OCI-LY3 (cell line): Measurements from ENCODE around the gene EAF2.

Experiments
- H2AFZ ChIP-seq: fragments of 200-600, 300-600 bp; shearing (Covaris generic); 2 replicates; pipeline ENCODE4 v1.6.0; 2014; ENCODE audit warnings: antibody characterized with exemption, low read depth, low read length
- H3K27ac ChIP-seq: fragments of 200-600, 300-600 bp; sonication (generic); 2 replicates; pipeline ENCODE4 v1.5.1; 2014; ENCODE audit warnings: mild to moderate bottlenecking, low read length, moderate library complexity, mixed read lengths
- H3K27me3 ChIP-seq: fragments of 200-600, 300-600 bp; sonication (generic); 2 replicates; pipeline ENCODE4 v1.6.1; 2014; ENCODE audit warnings: low read depth, low read length, mixed read lengths
- H3K36me3 ChIP-seq: fragments of 200-600, 300-600 bp; sonication (generic); replicated peaks from 2 replicates; pipeline ENCODE3; 2014; ENCODE audit warnings: low read depth, low read length, mixed read lengths
- H3K4me1 ChIP-seq: fragments of 300-600, 200-600 bp; sonication (generic); 2 replicates; pipeline ENCODE4 v1.6.1; 2014; ENCODE audit warnings: low read length, mixed read lengths
- H3K4me2 ChIP-seq: fragments of 200-600, 300-600 bp; sonication (generic); 2 replicates; pipeline ENCODE4 v1.6.1; 2014; ENCODE audit warnings: low read length, mixed read lengths
- H3K4me3 ChIP-seq: fragments of 300-600, 200-600 bp; sonication (generic); 2 replicates; pipeline ENCODE4 v1.5.1; 2014; ENCODE audit warnings: antibody characterized with exemption, mild to moderate bottlenecking, low read length, moderate library complexity
- H3K79me2 ChIP-seq: fragments of 300-600, 200-600 bp; shearing (Covaris generic); 2 replicates; pipeline ENCODE4 v1.6.1; 2014; ENCODE audit warnings: mild to moderate bottlenecking, low read length, mixed read lengths
- H3K9ac ChIP-seq: fragments of 300-600, 200-600 bp; shearing (Covaris generic); 2 replicates; pipeline ENCODE4 v1.6.0; 2014; ENCODE audit warnings: mild to moderate bottlenecking, low read length, moderate library complexity
- H3K9me3 ChIP-seq: fragments of 200-600, 300-600 bp; shearing (Covaris generic); 2 replicates; pipeline ENCODE4 v1.6.1; 2014; ENCODE audit warnings: low read length, mixed read lengths; ENCODE audit not compliant: insufficient read depth
- H4K20me1 ChIP-seq: fragments of 200-600, 300-600 bp; sonication (generic); 2 replicates; pipeline ENCODE4 v1.6.1; 2016; ENCODE audit warnings: low read length, mixed read lengths; ENCODE audit not compliant: insufficient read depth
- CTCF ChIP-seq: fragments of 200-600, 300-600 bp; sonication (generic); IDR thresholded peaks from 2 replicates; pipeline ENCODE4 v1.5.1; 2014; ENCODE audit warnings: antibody characterized with exemption, low read length, low read depth
- EZH2phosphoT487 ChIP-seq: fragments of 200-600 bp; shearing (Covaris generic); IDR thresholded peaks from 2 replicates; pipeline ENCODE4 v1.6.1; 2018; ENCODE audit warnings: antibody characterized with exemption, mixed run types, low read depth

The EAF2 gene

GRCh38 chr3:121817753-121818152 lies 17.3 kb upstream of the EAF2 start:
- Histone ChIP-seq H3K9me3 (no peaks in the 10 kb centered on the region), H3K4me3 (no peak overlapping the region), H3K36me3 (peaks cover 37% of the 10 kb centered on the region)

GRCh38 chr3:121818578-121818977 lies 16.4 kb upstream of the EAF2 start:
- Histone ChIP-seq H4K20me1 (0 out of 2 replicates have a peak, but pooled peaks cover 4% of the 10 kb centered on the region), H3K27me3 (no peaks in the 10 kb centered on the region), H3K9ac (no peak overlapping the region), H3K9me3 (peaks cover 7% of the 10 kb centered on the region; the same call in 1 of the 2 replicates), H3K27ac (no peak overlapping the region), H3K79me2 (peaks cover 60% of the 10 kb centered on the region), H3K36me3 (peaks cover 45% of the 10 kb centered on the region), H3K4me1 (no peaks in the 10 kb centered on the region), H2AFZ (no peak overlapping the region), H3K4me2 (no peak overlapping the region), H3K4me3 (no peak overlapping the region)
- TF ChIP-seq CTCF (no peak), EZH2phosphoT487 (no peak)

More at GRCh38 chr3:121817753-121818152, 17.3 kb upstream of the EAF2 start:
- H3K27me3 ChIP-seq: no peaks in the 10 kb centered on the region
- H3K4me2 ChIP-seq: no peak overlapping the region
- TF ChIP-seq EZH2phosphoT487 (no peak), CTCF (no peak)
- no peak overlapping the region for H3K9ac ChIP-seq
- H3K27ac ChIP-seq: no peak overlapping the region
- H3K79me2 ChIP-seq: peaks cover 57% of the 10 kb centered on the region
- H2AFZ ChIP-seq: no peak overlapping the region
- no peaks in the 10 kb centered on the region for H3K4me1 ChIP-seq
- H4K20me1 ChIP-seq: 0 out of 2 replicates have a peak, but pooled peaks cover 4% of the 10 kb centered on the region

- Histone ChIP-seq H2AFZ (no peak overlapping the region), H3K36me3 (peaks cover 52% of the 10 kb centered on the region), H3K27me3 (no peaks in the 10 kb centered on the region), H3K9ac (no peak overlapping the region), H3K9me3 (peaks cover 12% of the 10 kb centered on the region; the same call in 1 of the 2 replicates), H3K4me3 (no peak overlapping the region), H3K4me2 (no peak overlapping the region), H3K4me1 (no peaks in the 10 kb centered on the region), H3K79me2 (peaks cover 62% of the 10 kb centered on the region), H3K27ac (no peak overlapping the region), H4K20me1 (0 out of 2 replicates have a peak, but pooled peaks cover 4% of the 10 kb centered on the region)
- TF ChIP-seq CTCF: no peak
- no peak for TF ChIP-seq EZH2phosphoT487
These were observed 15.8 kb upstream of the EAF2 start for GRCh38 chr3:121819236-121819635.

GRCh38 chr3:121821421-121822199 lies 13.4 kb upstream of the EAF2 start:
- Histone ChIP-seq H3K4me2 (no peak overlapping the region), H3K79me2 (peaks cover 47% of the 10 kb centered on the region), H3K4me3 (no peak overlapping the region), H3K27me3 (no peaks in the 10 kb centered on the region), H4K20me1 (no peaks in the 10 kb centered on the region), H2AFZ (no peak overlapping the region), H3K27ac (no peak overlapping the region), H3K9me3 (peaks cover 13% of the 10 kb centered on the region; the same call in 1 of the 2 replicates), H3K4me1 (no peaks in the 10 kb centered on the region), H3K36me3 (peaks cover 73% of the 10 kb centered on the region), H3K9ac (no peak overlapping the region)
- no peak for TF ChIP-seq CTCF
- no peak for TF ChIP-seq EZH2phosphoT487
